Stimulated activated CD4-positive, alpha-beta T cell treated with anti-CD3 and anti-CD28 coated beads, Interleukin-4, amount 100 ng/mL, for 4 hours (primary cell): Measurements from ENCODE around the gene PRKCH.
"Not testable (repeated sequence)": the region's sequence is repeated elsewhere in the genome, so short reads cannot be mapped to it uniquely, and the experiment has no call there.

ENCODE experiments used
- DNase-seq, 2 experiments: peaks; one replicate each; pipeline ENCODE4 v3.0.0-alpha.2; 2020

The PRKCH gene

DNA sequence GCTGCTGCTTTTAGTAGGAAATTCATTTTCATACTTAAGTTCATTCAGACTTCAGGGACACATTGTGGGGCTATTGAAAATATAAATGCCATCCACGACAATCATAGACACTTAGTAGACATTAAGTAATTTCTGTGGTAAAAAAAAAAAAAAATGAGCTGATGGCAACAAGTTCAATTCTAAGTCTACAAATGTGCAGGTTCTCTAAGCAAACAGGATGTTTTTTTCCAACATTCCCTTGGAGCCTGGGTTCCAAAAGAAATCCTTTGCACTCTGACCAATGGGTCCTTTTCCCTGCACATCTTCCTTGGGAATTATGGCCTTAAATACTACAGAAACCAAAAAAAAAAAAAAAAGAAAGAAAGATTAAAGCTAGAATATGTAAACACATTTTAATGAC, 198.4 kb downstream of the PRKCH start:
- no peak for DNase-seq

DNA sequence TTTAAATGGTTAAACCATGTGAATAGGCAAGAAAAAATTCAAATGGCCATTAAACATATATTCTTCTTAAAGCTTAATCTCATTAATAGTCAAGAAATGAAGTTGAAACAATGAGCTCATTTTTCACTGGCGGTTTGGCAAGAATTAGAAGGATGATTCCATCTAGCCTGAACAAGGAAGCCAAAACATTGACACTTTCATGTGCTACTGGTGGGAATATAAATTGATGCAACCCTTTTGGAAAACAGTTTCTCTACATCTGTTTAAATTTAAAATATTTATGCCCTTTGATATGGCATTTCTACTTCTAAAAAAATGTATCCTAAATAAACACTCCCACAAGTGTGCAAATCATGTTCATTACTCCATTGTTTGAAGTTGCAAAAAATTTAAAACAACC, 199.2 kb downstream of the PRKCH start:
- no peak for DNase-seq

- DNase-seq, result no peak
Observed at GRCh38 chr14:61521773-61522172, 200.4 kb downstream of the PRKCH start.

GRCh38 chr14:61523751-61524150, 202.4 kb downstream of the PRKCH start:
- DNase-seq, result no peak

GRCh38 chr14:61524211-61524806, 202.9 kb downstream of the PRKCH start:
- DNase-seq, result no peak

GRCh38 chr14:61524936-61525292, 203.5 kb downstream of the PRKCH start:
- no peak for DNase-seq

DNA sequence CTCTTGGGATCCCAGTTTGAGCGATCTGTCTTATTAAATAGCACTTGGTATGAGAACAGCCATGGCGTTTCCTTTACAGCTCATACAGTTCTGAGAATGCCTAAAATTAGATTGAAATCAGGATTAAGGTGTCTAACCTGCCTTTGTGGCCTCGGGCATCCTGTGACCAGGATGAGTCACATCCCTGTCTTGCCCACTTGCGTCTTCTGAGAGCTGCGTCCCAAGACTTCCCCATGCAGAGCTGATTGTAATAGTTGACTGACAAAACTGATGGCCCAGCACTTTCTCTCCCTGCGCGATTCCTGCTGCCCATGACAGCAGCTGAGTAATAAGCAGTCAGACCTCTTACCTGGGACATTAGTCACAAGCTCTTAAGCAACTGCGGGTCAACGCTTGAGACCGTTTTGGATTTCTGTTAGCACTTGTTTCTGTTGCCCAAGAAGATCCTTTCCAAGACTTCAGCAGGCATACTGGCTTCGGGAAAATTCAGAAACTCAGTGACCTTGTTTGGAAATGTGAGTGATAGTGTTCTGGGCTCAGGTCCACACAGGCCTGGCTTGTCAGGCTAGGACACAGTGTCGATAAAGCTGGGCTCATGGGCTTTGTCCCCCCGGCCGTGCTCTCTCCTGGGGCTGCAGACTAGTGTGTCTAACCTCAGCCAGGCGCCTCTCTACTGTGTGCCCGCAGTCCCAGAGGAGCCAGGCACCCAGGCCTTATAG, 204.1 kb downstream of the PRKCH start:
- peak; percentile 49 to 77 for DNase-seq

GRCh38 chr14:61526405-61527312, 205.3 kb downstream of the PRKCH start:
- no peak for DNase-seq

- no peak for DNase-seq
Observed at GRCh38 chr14:61527325-61528100, 206.1 kb downstream of the PRKCH start.

DNA sequence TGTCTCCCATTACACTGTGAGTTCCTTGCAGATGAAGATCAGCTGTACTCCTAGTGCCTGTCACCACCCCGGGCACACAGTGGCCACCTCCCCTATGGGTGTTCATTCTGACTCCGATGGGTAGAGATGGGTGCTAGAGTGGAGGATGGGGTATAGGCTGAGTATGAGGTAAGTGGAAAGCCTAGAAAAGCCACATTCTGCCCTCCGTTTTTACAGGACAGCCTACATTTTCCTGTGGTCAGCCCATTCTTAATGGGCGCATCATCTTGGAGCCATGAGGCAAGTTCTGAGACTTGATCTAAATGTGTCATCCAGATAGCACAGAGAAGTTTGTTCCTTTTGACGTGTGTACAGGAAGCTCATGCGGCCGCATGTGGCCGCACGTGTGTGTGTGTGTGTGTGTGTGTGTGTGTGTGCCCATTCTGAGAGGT, 207.2 kb downstream of the PRKCH start:
- no peak for DNase-seq

GRCh38 chr14:61529360-61529759, 208.0 kb downstream of the PRKCH start:
- DNase-seq, result not testable (repeated sequence)

DNA sequence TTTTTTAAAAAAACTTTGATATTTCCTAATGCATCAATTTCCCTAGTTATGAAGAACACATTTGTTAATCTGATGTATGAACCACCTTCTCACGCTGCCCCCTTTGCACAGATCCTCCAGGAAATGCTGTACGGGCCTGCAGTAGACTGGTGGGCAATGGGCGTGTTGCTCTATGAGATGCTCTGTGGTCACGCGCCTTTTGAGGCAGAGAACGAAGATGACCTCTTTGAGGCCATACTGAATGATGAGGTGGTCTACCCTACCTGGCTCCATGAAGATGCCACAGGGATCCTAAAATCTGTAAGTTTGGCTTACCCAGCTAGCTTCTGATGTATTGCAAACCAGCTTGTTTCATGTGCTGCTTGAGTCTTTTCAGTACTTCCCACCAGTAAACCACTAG, 208.9 kb downstream of the PRKCH start:
- no peak for DNase-seq

- no peak for DNase-seq
Observed at GRCh38 chr14:61530896-61531295, 209.5 kb downstream of the PRKCH start.

DNA sequence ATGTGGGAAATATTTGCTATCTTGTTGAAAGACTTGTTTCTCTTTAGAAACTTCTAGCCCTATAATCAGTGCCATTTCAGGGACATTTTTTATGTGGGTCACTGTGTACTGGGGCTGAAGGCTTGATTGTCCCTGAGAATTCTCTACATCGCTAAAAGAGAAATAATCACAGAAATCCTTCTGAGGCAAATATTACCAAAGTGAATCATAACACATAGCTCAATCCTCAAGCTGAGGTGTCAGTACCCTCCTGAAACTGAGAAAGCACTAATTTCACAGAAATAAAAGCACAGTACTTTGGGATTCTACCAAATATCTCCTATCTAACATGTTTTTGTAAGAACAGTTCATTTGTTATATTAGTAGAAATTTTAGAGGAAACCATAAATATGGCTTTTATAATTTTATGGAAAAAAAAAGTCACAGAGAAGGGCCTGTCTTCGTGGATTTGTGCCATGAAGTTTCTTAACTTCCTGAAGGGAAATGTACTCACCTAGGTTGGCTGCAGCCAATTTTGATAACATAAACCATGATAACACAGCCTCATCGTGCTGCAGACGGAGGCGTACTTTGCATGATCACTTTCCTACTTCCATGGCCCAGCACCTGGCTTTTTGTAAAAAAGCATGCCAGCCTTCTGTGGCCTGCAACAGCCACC, 210.2 kb downstream of the PRKCH start:
- DNase-seq, result no peak

GRCh38 chr14:61532123-61532505, 210.7 kb downstream of the PRKCH start:
- DNase-seq, result no peak

DNA sequence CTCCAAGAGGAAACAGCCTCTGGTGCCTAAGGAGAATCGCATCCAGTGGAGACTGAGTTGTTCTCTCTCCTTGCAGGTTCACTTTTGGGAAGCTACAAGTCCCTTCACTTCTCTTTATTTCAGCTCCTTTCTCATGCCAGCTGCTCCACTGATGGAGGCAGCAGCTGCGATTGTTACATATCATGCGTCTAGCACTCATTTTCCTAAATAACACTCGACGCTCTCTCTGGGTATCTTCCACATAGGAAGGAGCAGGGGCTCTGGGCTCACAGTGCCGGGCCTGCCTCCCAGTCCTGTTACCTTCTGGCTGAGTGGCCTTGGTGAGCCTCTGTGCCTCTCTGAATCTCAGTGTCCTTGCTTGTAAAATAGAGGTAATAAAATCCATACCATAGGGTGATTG, 211.4 kb downstream of the PRKCH start:
- no peak for DNase-seq

GRCh38 chr14:61533513-61534255, 212.3 kb downstream of the PRKCH start:
- DNase-seq, result no peak

DNA sequence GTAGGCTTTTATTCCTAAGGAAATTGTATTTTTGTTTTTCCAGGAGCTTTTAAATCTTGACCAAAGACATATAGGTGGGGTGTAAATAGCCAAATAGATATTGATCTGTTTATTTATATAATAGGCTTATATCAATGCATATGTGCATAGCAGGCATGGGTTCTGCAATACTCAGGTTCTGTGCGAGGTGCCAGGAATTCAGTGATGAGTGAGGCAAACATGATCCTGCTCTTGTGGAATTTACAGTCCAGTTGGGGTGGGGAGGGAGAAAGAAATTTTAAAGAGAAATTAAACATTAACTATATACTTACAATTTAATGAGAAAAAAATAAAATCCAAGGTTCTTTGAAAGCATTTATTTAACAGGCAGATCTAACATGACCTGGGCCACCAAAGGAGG, 213.7 kb downstream of the PRKCH start:
- no peak for DNase-seq

DNA sequence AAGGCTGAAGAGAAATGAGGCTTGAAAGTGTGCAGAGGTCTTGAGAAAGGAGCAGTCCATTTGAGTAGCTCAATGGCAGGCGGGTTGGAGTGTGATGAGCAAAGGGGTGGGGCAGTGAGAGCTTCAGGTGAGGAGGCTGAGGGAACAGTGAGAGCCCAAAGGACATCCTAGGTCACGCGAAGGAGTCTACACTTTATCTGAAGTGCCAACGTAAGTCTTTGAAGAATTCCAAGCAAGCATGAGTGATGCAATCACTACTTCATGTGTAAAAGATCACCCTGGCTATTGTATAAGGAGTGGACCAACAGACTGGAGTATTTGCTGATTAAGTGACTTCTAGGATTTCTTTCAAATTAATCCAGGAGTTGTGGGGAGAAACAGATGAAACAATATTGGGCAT, 214.1 kb downstream of the PRKCH start:
- no peak for DNase-seq

DNA sequence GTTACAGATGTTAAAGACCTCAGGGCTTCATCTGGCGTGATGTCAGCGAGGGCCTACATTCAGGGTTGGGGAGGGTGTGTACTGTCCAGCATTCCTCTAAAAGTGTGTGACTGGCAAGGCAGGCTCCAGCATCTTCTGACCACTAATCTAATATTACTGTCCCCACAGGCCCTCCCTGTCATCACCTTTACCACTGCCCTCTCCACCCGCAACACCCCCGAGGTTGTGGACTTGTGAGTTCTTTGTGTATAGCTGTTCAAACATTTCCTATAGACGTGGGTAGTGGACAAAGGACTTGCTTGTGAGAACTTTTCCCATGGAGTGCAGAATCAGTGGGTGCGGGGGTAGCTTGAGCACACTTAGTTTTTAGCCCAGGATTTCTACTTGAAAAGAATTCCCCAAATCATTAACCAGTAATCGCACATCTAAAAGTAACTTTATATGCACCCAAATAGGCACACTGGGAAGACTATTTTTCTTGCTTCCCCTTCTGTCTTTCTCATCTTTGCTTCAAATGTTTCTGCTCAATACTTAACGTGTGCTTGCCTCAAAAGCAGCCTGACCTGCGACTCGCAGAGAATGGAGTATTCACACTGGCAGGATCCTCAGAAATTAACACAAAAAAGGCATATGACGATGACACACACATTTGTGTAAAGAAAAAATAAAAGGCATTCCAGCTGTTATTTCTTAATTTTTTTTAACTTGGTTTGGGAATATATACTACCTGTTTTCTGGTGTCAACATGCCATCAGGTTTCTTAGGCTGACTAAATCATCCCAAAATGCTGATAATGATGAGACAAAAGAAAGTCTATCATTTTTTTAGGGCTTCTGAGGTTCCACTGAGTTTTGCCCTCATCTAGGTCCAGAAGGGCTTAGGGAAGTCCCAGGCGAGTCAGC, 215.5 kb downstream of the PRKCH start:
- no peak for DNase-seq
